Body of pancreas (tissue), 4 donors: ENCODE measurements around the gene MT1B.

ENCODE experiments used
- CTCF ChIP-seq, 7 experiments: fragments of 450-650 bp in 4 of 7; fragments of 200-600 bp in 3 of 7; sonication (generic) in 3 of 7; IDR thresholded peaks; one replicate each; pipeline ENCODE4 v1.5.1; 2016 to 2019; ENCODE audit warnings: antibody characterized with exemption in 7 of 7
- POLR2A ChIP-seq, 3 donors: fragments of 450-650 bp; IDR thresholded peaks; one replicate each; pipeline ENCODE4 v1.6.1; 2016; ENCODE audit warnings: antibody characterized with exemption in 3 of 3, mild to moderate bottlenecking in 2 of 3

- TF ChIP-seq CTCF (IDR thresholded peaks at IDR 0.05): no peak
- no peak for TF ChIP-seq POLR2A (IDR thresholded peaks at IDR 0.05)
Observed at GRCh38 chr16:56607109-56607618, 44.5 kb upstream of the MT1B start.
